Choroid plexus epithelial cell (primary cell): Measurements from ENCODE around the gene PBLD.
"Not testable (repeated sequence)": the region's sequence is repeated elsewhere in the genome, so short reads cannot be mapped to it uniquely, and the experiment has no call there.

Source experiments
- DNase-seq: peaks from one replicate; pipeline ENCODE4 v3.0.0-alpha.2; 2010; ENCODE audit warnings: low read depth
- H3K4me3 ChIP-seq: 2 replicates; pipeline ENCODE4 v1.5.1; 2011; ENCODE audit warnings: low read depth, mild to moderate bottlenecking, control low read depth, low read length, moderate library complexity
- CTCF ChIP-seq: conservative IDR thresholded peaks from 2 replicates; pipeline ENCODE4 v1.5.1; 2011; ENCODE audit warnings: low read depth, mild to moderate bottlenecking, control low read depth, inconsistent platforms, low read length, moderate library complexity

Gene PBLD

DNA sequence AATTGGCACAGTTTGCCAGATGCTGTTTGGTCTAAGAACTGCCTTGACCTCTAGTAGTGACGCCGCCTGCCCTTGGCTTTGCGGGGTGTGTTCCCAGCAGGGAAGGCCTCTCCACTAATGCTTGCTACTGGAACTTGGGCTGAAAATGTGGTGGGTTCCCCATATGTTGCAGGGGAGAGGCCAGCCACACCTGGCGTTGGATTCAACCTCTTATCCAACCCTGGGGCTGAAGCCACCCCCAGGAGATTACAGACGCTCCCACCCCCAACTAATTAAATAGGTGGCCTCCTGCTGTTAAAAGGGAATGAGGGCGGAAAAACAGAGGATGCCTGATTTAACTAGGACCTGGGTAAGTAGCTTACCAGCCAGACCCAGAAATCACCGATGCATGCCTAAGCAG is 81.6 kb downstream of the PBLD start:
- no peak for TF ChIP-seq CTCF
- no peak overlapping the region for H3K4me3 ChIP-seq
- DNase-seq = no peak

DNA sequence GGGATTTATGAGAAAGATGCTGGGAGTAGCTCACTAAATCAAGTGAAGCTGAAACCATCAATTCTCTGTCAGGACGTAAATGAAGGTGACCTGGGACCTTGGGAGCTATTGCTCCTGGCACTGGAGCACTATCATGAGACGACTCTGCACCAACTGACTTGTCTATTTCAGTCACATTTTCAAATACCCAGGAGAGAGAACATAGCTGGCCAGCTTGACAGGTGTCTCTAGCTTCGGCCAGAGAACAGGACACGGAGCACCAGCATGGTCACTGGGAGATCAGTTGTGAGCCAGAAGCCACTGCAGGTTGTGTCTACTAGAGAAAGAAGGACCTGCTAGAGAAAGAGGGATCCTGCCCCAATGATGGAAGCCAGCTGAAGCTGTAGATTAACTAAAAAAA is 83.4 kb downstream of the PBLD start:
- no peak for TF ChIP-seq CTCF
- DNase-seq = no peak
- no peak overlapping the region for H3K4me3 ChIP-seq

DNA sequence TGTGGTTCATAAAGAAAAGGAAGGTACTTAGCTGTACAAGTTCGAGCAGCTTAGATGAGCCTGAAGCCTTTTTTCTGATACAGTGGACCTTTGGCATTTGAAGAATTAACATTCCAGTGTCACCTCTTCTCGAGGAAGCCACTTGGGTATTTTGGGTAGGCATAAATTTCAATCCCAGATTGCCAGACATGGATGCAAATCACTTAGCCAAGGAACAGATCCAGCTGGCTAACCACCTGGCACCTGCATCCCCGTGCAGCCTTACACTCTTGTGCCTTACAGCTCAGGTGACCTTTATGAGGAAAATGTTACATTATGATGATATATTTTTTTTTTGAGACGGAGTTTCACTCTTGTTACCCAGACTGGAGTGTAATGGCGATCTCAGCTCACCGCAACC is 84.8 kb downstream of the PBLD start:
- H3K4me3 ChIP-seq = no peak overlapping the region
- DNase-seq = no peak
- no peak for TF ChIP-seq CTCF

- not testable (repeated sequence) for DNase-seq, H3K4me3 ChIP-seq
These were observed 86.3 kb downstream of the PBLD start for GRCh38 chr10:68246397-68246796.

DNA sequence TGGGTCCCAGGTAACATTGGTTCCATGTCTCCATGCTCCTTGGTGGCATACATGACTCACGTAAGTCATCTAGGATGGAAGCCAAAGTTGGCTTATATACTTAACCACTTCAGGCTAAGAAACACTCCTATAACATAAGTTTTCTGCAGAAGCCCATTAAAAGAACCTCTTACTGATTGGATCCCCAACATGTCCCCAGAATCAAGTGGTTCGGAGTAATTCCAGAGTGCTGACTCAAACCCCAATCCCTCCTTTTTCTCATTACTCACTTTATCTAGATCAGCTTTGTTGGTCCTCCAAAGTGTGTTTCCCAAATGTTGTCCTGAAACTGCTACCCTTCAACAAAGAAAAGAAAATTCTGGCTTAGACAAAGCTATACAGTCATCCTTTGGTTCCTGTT is 90.7 kb downstream of the PBLD start:
- TF ChIP-seq CTCF = no peak

DNA sequence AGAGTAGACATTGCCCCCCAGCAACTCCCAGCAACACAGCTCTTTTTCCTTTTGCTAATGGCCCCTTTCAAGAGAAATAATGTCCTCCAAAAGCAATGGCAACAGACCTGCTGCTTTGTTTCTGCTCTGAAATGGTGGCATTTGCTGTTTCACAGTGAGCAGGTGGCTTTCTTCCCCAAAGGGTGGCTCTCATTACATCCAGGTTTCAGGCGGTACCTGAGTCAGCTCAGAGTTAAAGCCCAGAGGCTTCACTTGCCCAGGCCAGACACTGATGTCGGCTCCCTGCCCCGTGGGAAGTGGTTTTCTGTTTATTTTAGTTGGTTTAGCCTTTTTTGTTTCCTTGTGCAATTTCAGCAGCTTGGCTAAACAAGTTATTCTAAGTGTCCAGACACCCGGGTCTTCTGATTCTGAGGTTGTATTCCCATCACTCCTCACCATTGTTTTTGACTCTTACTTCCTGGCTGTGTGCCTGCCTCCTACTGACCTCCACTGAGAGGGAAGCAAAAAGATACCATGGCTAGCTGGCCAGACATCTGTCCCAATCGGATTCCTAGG is 93.1 kb downstream of the PBLD start:
- no peak for TF ChIP-seq CTCF
- DNase-seq = peak; percentile 49
- H3K4me3 ChIP-seq = no peak overlapping the region

More for the DNA sequence above, 90.7 kb downstream of the PBLD start:
- H3K4me3 ChIP-seq = no peak overlapping the region
- DNase-seq = no peak

DNA sequence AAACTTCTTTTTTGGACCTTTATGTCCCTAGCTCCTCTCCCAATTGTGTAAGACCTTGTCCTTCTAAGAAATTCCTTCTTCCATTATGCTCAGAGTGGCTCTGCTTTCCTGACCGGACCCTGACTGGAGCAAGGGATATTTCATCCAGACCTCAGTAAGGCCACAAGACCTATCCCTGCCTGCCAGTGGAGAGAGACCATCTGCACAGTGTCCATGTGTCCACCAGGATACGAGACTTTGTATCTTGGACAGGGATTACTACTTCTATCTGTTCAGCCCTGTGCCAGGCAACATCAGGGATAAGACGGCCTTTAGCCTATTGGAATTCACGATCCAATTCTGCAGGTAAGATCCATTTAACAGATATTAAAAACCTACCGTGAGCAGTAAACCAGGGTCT is 93.7 kb downstream of the PBLD start:
- no peak for DNase-seq
- H3K4me3 ChIP-seq = no peak overlapping the region
- no peak for TF ChIP-seq CTCF
